Keratinocyte (primary cell): ENCODE data around the gene ABLIM1.

ENCODE experiments used
- EZH2 ChIP-seq: IDR thresholded peaks from one replicate; pipeline ENCODE4 v1.6.1; 2012; ENCODE audit warnings: inconsistent platforms, mild to moderate bottlenecking, low read length, moderate library complexity
- TF ChIP-seq, protein P1 (sequence below), 3 experiments: IDR thresholded peaks in 1 of 3; conservative IDR thresholded peaks in 1 of 3; optimal IDR thresholded peaks in 1 of 3; 2 replicates in 2 of 3; 3 replicates in 1 of 3; pipeline versions ENCODE3 to v1.5.1; 2011; ENCODE audit warnings: low read length in 3 of 3, mild to moderate bottlenecking in 3 of 3, moderate library complexity in 2 of 3, control low read depth in 1 of 3, inconsistent platforms in 1 of 3; ENCODE audit not compliant: insufficient read depth in 2 of 3; ENCODE audit errors: extremely low read depth in 1 of 3

DNA sequence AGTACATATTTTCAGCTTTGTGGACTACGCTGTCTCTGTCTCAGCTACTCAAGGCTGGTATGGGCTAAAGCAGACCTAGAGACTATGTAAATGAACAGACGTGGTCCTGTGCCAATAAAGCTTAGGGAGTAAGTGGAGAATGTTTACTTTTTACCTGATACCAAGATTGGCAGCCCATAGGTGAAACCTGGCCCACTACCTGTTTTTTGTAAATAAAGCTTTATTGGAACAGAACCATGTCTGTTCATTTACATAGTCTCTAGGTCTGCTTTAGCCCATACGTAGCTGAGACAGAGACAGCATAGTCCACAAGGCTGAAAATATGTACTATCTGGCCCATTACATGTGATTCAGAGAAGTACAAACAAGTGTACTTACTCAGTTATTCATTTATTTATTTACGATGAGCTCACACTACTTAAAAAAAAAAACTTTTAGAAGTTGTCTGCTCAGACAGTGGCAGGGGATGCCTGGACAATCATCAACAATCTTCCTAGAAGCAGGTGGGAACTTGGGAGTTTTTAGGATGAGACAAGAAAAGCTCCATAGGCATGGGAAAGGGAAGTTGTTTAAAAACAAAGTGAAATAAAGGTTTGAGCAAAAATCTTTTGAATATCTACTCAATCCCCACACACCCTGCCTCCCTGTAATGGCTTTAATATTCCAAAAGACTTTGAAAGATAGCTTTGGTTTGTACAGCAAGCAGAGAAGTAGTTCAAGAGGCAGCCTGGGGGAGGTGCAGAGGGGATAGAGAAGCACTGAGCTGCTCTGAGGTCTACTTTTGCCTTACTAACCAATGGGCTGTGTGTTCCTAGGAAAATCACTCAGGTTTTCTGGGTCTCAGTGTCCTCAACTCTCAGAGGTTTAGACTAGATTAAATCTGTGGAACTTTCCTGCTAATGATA is 139.4 kb downstream of the ABLIM1 start:
- TF ChIP-seq, protein P1, sequence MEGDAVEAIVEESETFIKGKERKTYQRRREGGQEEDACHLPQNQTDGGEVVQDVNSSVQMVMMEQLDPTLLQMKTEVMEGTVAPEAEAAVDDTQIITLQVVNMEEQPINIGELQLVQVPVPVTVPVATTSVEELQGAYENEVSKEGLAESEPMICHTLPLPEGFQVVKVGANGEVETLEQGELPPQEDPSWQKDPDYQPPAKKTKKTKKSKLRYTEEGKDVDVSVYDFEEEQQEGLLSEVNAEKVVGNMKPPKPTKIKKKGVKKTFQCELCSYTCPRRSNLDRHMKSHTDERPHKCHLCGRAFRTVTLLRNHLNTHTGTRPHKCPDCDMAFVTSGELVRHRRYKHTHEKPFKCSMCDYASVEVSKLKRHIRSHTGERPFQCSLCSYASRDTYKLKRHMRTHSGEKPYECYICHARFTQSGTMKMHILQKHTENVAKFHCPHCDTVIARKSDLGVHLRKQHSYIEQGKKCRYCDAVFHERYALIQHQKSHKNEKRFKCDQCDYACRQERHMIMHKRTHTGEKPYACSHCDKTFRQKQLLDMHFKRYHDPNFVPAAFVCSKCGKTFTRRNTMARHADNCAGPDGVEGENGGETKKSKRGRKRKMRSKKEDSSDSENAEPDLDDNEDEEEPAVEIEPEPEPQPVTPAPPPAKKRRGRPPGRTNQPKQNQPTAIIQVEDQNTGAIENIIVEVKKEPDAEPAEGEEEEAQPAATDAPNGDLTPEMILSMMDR (optimal IDR thresholded peaks at IDR 0.05 in 1 of 3, IDR thresholded peaks at IDR 0.05 in 1 of 3, conservative IDR thresholded peaks at IDR 0.05 in 1 of 3; ENCODE audit: extremely low read depth in 1 of 3, insufficient read depth in 2 of 3, low read length in 3 of 3): no peak
- no peak for TF ChIP-seq EZH2
